LNCaP clone FGC (cell line): ENCODE data around the gene GP9.

Source experiments
- DNase-seq: peaks from one replicate; pipeline ENCODE4 v3.0.0-alpha.2; 2011; ENCODE audit warnings: low read depth
- H3K4me3 ChIP-seq: 2 replicates; pipeline ENCODE4 v1.5.1; 2011; ENCODE audit warnings: mild to moderate bottlenecking, low read depth, low read length, control low read depth
- TF ChIP-seq, protein P1 (sequence below): IDR thresholded peaks from 2 replicates; pipeline ENCODE4 v1.5.1; 2012; ENCODE audit warnings: mild to moderate bottlenecking; ENCODE audit not compliant: control insufficient read depth, insufficient read depth; ENCODE audit errors: extremely low read depth

GP9 gene

GRCh38 chr3:129033633-129034321, 26.8 kb upstream of the GP9 start:
- H3K4me3 ChIP-seq, result no peak overlapping the region
- DNase-seq, result no peak
- TF ChIP-seq, protein P1, sequence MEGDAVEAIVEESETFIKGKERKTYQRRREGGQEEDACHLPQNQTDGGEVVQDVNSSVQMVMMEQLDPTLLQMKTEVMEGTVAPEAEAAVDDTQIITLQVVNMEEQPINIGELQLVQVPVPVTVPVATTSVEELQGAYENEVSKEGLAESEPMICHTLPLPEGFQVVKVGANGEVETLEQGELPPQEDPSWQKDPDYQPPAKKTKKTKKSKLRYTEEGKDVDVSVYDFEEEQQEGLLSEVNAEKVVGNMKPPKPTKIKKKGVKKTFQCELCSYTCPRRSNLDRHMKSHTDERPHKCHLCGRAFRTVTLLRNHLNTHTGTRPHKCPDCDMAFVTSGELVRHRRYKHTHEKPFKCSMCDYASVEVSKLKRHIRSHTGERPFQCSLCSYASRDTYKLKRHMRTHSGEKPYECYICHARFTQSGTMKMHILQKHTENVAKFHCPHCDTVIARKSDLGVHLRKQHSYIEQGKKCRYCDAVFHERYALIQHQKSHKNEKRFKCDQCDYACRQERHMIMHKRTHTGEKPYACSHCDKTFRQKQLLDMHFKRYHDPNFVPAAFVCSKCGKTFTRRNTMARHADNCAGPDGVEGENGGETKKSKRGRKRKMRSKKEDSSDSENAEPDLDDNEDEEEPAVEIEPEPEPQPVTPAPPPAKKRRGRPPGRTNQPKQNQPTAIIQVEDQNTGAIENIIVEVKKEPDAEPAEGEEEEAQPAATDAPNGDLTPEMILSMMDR, result no peak

GRCh38 chr3:129034642-129035041, 25.9 kb upstream of the GP9 start:
- TF ChIP-seq, protein P1, result no peak
- no peak for DNase-seq
- no peak overlapping the region for H3K4me3 ChIP-seq

DNA sequence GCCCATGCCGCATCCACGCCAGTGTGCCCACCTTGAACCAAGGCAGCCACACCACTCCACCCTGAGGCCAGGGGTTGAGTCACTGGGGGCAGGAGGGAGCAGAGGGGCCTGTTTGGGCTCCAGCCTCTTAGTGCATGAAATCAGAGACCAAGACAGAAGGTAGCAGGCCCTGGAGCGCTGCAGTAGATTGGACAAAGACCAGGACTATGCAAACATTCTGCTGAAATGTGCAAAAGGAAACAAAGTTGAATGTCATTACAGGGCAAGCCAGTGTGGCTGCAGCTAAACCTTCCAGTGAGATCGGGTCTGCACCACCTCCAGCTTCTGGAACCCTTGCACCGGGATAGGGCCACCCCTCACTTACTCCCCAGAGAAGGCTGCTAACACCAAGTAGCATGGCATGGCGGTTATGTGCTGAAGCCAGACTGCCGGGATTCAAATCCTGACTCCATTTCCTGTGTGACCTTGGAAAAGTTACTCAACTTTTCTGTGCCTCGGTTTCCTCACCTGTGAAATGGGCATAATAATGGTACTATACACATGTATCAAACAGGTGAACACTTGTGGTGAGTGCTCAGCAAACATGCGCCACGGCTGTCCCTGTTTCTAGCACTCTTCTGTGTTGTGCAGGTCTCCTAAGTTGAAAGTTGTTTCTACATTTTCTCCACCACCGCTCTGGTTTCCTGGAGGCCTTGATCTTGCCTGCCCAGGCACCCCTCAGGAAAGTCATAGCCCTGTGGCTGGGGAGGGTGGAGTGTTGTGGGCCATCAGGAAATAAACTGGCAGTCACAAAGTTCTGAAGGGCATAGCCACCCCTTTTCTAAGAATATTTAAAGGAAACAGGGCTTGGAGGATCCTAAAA, 25.0 kb upstream of the GP9 start:
- TF ChIP-seq, protein P1, result no peak
- no peak for DNase-seq
- no peak overlapping the region for H3K4me3 ChIP-seq

- TF ChIP-seq, protein P1, result no peak
- no peak for DNase-seq
- no peak overlapping the region for H3K4me3 ChIP-seq
Measured at GRCh38 chr3:129036222-129037092, 24.1 kb upstream of the GP9 start.

DNA sequence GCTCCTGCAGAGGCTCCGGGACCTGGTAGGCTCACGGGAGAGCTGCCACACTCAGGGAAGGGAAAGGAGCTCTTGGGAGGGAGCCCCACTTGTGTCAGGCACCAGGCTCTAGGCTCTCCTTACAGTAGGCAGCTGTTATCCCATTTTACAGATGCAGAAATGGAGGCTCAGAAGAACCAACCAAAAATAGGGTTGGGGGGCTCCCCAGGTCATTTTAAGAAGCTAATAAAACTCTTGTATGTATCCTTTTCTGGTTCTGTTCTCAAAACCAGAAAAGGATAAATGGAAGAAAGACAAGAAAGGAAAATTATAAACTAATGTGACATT, 23.5 kb upstream of the GP9 start:
- TF ChIP-seq, protein P1, result no peak
- no peak for DNase-seq
- no peak overlapping the region for H3K4me3 ChIP-seq

DNA sequence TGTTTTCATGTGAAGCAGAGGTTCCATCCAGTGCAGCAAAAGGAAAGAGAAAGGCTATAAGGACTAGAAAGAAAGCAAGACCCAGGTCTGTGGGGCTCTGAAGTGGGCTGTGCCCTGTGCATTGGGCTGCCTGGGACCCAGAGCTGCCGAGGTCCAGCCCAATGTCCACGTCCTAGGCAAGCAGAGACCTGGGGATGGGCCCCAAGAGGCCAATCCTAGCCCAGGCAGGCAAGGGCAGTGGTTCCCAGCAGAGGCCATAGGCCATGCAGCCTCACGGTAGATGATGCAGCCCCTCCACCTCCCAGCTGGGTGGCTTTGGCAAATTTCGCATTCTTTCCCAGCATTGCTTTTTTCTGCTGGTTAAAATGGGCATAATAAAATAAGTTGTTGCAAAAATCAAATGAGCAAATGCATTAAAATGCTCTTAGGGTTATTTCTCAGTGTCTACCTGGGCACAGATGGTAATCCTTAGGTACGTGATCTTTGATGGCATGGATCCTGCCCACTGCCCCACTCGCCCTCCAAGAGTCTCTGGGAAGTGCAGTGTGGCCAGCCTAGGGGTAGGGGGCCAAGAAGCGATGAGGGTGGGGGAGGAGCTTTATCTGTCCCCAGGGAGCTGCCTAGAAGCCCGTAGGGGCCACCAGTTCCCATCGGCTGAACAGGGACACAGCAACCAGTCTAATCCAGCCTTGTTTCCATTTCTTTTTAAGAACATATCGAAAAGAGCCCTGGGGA, 22.3 kb upstream of the GP9 start:
- no peak overlapping the region for H3K4me3 ChIP-seq
- TF ChIP-seq, protein P1, result no peak
- no peak for DNase-seq
